Panc1 (cell line): Measurements from ENCODE around the gene MUC5B. TPM values are rescaled to one million over a fixed set of nuclear protein-coding genes. Genes with fewer than 3 reads are reported as not detected.

Experiments used
- ATAC-seq: fragments of 200-7000 bp; cut with Tn5 transposase; 2 replicates; pipeline ENCODE4 v1.9.1; 2020; ENCODE audit warnings: mild to moderate bottlenecking, moderate library complexity
- BruUV-seq: library from RNA; stranded (reverse); fragments of 400-500 nt; replicated peaks from 2 replicates; lab custom pipeline; 2021; lab: Mats Ljungman, UMichigan
- CTCF ChIA-PET: fragments of 300-600 bp; sonication (Branson Sonifier 250); formaldehyde crosslinking; loops from one replicate; lab custom pipeline; 2022; ENCODE audit warnings: antibody characterized with exemption; lab: Charles Lee
- POLR2A ChIA-PET: fragments of 300-600 bp; sonication (Branson Sonifier 250); formaldehyde crosslinking; loops from one replicate; lab custom pipeline; 2022; ENCODE audit warnings: antibody characterized with exemption; lab: Charles Lee
- DNase-seq: peaks from one replicate; pipeline ENCODE4 v3.0.0-alpha.2; 2010; ENCODE audit warnings: low read depth, low spot score
- H3K27ac ChIP-seq: 2 replicates; pipeline ENCODE4 v1.5.1; 2011; ENCODE audit warnings: mild to moderate bottlenecking, low read length, inconsistent platforms
- H3K27me3 ChIP-seq: fragments of 200-500 bp; sonication (Bioruptor generic); 2 replicates; pipeline ENCODE4 v1.6.0; 2014; ENCODE audit warnings: low read length, inconsistent platforms; ENCODE audit not compliant: control insufficient read depth, insufficient read depth
- H3K36me3 ChIP-seq: fragments of 200-500 bp; sonication (Bioruptor generic); 2 replicates; pipeline ENCODE4 v1.5.1; 2014; ENCODE audit warnings: inconsistent platforms, mild to moderate bottlenecking, low read length, moderate library complexity; ENCODE audit not compliant: control insufficient read depth, insufficient read depth
- H3K4me1 ChIP-seq: 2 replicates; pipeline ENCODE4 v1.5.1; 2011; ENCODE audit warnings: inconsistent platforms, mild to moderate bottlenecking, low read length, moderate library complexity; ENCODE audit not compliant: control insufficient read depth, insufficient read depth
- H3K4me3 ChIP-seq, 2 experiments: 2 replicates each; pipeline ENCODE4 v1.5.1; 2011 to 2012; ENCODE audit warnings: low read depth in 2 of 2, low read length in 2 of 2, mild to moderate bottlenecking in 2 of 2, inconsistent platforms in 1 of 2, moderate library complexity in 1 of 2
- H3K9me3 ChIP-seq: fragments of 200-500 bp; sonication (Bioruptor generic); 2 replicates; pipeline ENCODE4 v1.5.1; 2014; ENCODE audit warnings: low read depth, mild to moderate bottlenecking, inconsistent platforms, low read length, moderate library complexity; ENCODE audit not compliant: control insufficient read depth, insufficient read depth
- POLR2AphosphoS5 ChIP-seq: IDR thresholded peaks from 2 replicates; pipeline ENCODE4 v1.6.1; 2012; ENCODE audit warnings: mild to moderate bottlenecking, low read depth, low read length, moderate library complexity
- SIN3A ChIP-seq: IDR thresholded peaks from 2 replicates; pipeline ENCODE4 v1.6.1; 2012; ENCODE audit warnings: low read depth, mild to moderate bottlenecking, low read length, moderate library complexity, borderline replicate concordance; ENCODE audit not compliant: insufficient read depth
- TCF7L2 ChIP-seq: IDR thresholded peaks from 2 replicates; pipeline ENCODE4 v1.6.1; 2011; ENCODE audit warnings: mild to moderate bottlenecking, low read depth, low read length, inconsistent platforms
- in situ Hi-C: cut with HindIII; loops from 2 replicates; pipeline ENCODE4 v1.10.0; 2016; ENCODE audit warnings: low sequenced_read_pairs, low pct_unique_long_range_greater_than_20kb
- intact Hi-C: fragments of 100-400 bp; cut with micrococcal nuclease; formaldehyde crosslinking; loops from one replicate; pipeline ENCODE4 v1.10.0; 2022; ENCODE audit not compliant: unreplicated experiment
- total RNA-seq: library from RNA; stranded (reverse); gene quantifications from one replicate; pipeline ENCODE4 v1.2.1, GENCODE V29; 2021; ENCODE audit not compliant: unreplicated experiment
- TF ChIP-seq, protein P1 (sequence below), 2 experiments: IDR thresholded peaks; 2 replicates each; pipeline ENCODE4 v1.6.1; 2011 to 2012; ENCODE audit warnings: low read depth in 2 of 2, control low read depth in 1 of 2, low read length in 1 of 2, mild to moderate bottlenecking in 1 of 2, moderate library complexity in 1 of 2; ENCODE audit not compliant: insufficient read depth in 1 of 2
- TF ChIP-seq, protein P2 (sequence below): fragments of 450-650 bp; IDR thresholded peaks from 2 replicates; pipeline ENCODE4 v1.5.1; 2017; ENCODE audit warnings: mild to moderate bottlenecking

Gene MUC5B
- total RNA-seq, 1 experiment from 2014 or later: 1.2 TPM

DNA sequence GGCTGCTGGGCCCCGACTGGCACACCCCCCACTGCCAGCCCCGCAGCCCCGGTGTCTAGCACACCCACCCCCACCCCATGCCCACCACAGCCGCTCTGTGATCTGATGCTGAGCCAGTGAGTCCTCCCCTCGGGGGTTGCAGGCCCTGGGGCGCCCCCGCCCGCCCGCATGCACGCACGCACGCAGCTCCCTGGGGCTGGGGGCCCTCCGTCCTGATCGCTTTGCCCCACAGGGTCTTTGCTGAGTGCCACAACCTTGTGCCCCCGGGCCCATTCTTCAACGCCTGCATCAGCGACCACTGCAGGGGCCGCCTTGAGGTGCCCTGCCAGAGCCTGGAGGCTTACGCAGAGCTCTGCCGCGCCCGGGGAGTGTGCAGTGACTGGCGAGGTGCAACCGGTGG lies 32.3 kb downstream of the MUC5B start:
- ChIA-PET CTCF (no interaction called here), POLR2A (no interaction called here)
- no peak for ATAC-seq
- intact Hi-C loops: no loop called here
- Histone ChIP-seq H3K4me1 (peaks cover 4% of the 10 kb centered on the region; the same call in 1 of the 2 replicates), H3K27me3 (no peaks in the 10 kb centered on the region; the same call in 1 of the 2 replicates), H3K27ac (no peak overlapping the region), H3K36me3 (no peaks in the 10 kb centered on the region), H3K4me3 (no peak overlapping the region), H3K9me3 (no peaks in the 10 kb centered on the region)
- no TSS peak for BruUV-seq
- no peak for TF ChIP-seq POLR2AphosphoS5
- DNase-seq: no peak
- in situ Hi-C loops: no loop called here

DNA sequence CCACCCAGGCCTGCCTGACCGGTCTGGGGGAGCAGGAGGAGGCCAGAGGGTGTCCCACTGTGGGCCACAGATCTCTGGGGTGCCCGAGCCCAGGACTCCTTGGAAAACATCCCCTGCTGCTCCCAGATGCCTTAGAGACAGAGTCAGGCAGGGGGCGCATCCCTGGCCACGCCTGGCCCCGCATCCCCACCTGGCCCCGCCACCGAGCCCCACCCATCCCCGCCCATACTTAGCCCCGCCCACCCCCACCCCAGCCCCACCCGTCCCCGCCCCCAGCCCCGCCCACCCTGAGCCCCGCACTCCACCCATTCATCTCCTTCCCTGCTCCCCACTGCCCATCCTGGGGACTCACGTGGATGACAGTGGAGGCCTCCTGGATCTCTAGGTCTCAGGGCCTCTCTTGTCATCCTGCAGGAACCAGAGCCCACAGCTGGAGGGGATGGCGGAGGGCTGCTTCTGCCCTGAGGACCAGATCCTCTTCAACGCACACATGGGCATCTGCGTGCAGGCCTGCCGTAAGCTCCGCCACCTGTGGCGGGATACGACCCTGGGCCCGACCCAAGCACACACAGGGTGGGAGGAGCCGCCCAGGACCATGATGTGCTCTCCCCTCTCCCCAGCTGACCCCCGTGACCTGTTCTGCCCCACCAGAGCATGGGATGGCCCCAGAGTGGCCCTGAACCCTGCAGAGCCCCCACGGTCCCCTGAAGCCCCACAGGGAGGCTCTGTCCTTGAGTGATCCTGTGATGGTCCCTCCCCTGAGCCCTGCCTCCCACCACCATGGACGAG lies 33.6 kb downstream of the MUC5B start:
- in situ Hi-C loops: no loop called here
- no peaks in the 10 kb centered on the region for H3K36me3 ChIP-seq
- TF ChIP-seq, protein P1, sequence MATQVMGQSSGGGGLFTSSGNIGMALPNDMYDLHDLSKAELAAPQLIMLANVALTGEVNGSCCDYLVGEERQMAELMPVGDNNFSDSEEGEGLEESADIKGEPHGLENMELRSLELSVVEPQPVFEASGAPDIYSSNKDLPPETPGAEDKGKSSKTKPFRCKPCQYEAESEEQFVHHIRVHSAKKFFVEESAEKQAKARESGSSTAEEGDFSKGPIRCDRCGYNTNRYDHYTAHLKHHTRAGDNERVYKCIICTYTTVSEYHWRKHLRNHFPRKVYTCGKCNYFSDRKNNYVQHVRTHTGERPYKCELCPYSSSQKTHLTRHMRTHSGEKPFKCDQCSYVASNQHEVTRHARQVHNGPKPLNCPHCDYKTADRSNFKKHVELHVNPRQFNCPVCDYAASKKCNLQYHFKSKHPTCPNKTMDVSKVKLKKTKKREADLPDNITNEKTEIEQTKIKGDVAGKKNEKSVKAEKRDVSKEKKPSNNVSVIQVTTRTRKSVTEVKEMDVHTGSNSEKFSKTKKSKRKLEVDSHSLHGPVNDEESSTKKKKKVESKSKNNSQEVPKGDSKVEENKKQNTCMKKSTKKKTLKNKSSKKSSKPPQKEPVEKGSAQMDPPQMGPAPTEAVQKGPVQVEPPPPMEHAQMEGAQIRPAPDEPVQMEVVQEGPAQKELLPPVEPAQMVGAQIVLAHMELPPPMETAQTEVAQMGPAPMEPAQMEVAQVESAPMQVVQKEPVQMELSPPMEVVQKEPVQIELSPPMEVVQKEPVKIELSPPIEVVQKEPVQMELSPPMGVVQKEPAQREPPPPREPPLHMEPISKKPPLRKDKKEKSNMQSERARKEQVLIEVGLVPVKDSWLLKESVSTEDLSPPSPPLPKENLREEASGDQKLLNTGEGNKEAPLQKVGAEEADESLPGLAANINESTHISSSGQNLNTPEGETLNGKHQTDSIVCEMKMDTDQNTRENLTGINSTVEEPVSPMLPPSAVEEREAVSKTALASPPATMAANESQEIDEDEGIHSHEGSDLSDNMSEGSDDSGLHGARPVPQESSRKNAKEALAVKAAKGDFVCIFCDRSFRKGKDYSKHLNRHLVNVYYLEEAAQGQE (IDR thresholded peaks at IDR 0.05; ENCODE audit: insufficient read depth in 1 of 2, low read depth in 2 of 2, low read length in 1 of 2): no peak
- TF ChIP-seq POLR2AphosphoS5 (no peak), SIN3A (no peak), TCF7L2 (no peak)
- TF ChIP-seq, protein P2, sequence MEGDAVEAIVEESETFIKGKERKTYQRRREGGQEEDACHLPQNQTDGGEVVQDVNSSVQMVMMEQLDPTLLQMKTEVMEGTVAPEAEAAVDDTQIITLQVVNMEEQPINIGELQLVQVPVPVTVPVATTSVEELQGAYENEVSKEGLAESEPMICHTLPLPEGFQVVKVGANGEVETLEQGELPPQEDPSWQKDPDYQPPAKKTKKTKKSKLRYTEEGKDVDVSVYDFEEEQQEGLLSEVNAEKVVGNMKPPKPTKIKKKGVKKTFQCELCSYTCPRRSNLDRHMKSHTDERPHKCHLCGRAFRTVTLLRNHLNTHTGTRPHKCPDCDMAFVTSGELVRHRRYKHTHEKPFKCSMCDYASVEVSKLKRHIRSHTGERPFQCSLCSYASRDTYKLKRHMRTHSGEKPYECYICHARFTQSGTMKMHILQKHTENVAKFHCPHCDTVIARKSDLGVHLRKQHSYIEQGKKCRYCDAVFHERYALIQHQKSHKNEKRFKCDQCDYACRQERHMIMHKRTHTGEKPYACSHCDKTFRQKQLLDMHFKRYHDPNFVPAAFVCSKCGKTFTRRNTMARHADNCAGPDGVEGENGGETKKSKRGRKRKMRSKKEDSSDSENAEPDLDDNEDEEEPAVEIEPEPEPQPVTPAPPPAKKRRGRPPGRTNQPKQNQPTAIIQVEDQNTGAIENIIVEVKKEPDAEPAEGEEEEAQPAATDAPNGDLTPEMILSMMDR: no peak
- H3K4me3 ChIP-seq: no peak overlapping the region
- CTCF ChIA-PET: no interaction called here
- DNase-seq: no peak
- no peaks in the 10 kb centered on the region; the same call in 1 of the 2 replicates for H3K27me3 ChIP-seq
- H3K27ac ChIP-seq: no peak overlapping the region
- POLR2A ChIA-PET: no interaction called here
- H3K9me3 ChIP-seq: no peaks in the 10 kb centered on the region
- ATAC-seq: 0 out of 2 replicates have a peak, but pooled peaks have one; percentile 1
- peaks cover 6% of the 10 kb centered on the region for H3K4me1 ChIP-seq
- intact Hi-C loops: no loop called here
- no TSS peak for BruUV-seq

DNA sequence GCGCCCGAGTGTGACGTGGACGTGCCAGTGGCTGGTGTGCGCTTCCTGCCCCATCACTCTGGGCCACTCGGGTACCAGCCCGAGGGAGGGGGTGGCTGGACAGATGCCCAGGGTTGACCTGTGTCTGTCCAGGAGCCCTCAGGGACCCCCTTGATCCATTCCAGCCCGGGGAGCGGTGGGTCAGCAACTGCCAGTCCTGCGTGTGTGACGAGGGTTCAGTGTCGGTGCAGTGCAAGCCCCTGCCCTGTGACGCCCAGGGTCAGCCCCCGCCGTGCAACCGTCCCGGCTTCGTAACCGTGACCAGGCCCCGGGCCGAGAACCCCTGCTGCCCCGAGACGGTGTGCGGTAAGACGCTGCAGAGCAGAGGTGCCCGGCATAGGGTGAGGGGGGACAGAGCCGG lies 34.5 kb downstream of the MUC5B start:
- peaks cover 13% of the 10 kb centered on the region for H3K4me1 ChIP-seq
- intact Hi-C loops: no loop called here
- ChIA-PET CTCF (no interaction called here), POLR2A (no interaction called here)
- H3K36me3 ChIP-seq: no peaks in the 10 kb centered on the region
- H3K9me3 ChIP-seq: no peaks in the 10 kb centered on the region
- in situ Hi-C loops: no loop called here
- no peak for TF ChIP-seq TCF7L2
- DNase-seq (no peak), ATAC-seq (no peak)
- H3K4me3 ChIP-seq: no peak overlapping the region
- H3K27ac ChIP-seq: no peak overlapping the region
- no peaks in the 10 kb centered on the region; the same call in 1 of the 2 replicates for H3K27me3 ChIP-seq
- no TSS peak for BruUV-seq
